GM23248 (cell line): Measurements from ENCODE around the gene CCM2.

Source experiments
- EZH2 ChIP-seq: fragments of 200-600 bp; sonication (generic); IDR thresholded peaks from 2 replicates; pipeline ENCODE4 v1.6.1; 2018; ENCODE audit warnings: antibody characterized with exemption, mild to moderate bottlenecking; ENCODE audit not compliant: insufficient read depth, poor library complexity, severe bottlenecking
- EZH2phosphoT487 ChIP-seq: fragments of 200-600 bp; sonication (generic); IDR thresholded peaks from 2 replicates; pipeline ENCODE4 v1.6.1; 2018; ENCODE audit warnings: antibody characterized with exemption, moderate library complexity, mild to moderate bottlenecking, low read depth; ENCODE audit not compliant: insufficient read depth

GRCh38 chr7:45076946-45077345 is 76.9 kb downstream of the CCM2 start:
- TF ChIP-seq EZH2 (no peak), EZH2phosphoT487 (no peak)
